Posterior cingulate gyrus (tissue), 11 donors: Measurements from ENCODE around the gene ENTPD1.

Source experiments
- DNase-seq, 10 donors: peaks; one replicate each; pipeline versions ENCODE4 v3.0.0 to v3.0.0-alpha.2; 2020 to 2021; ENCODE audit warnings: mixed read lengths in 3 of 10
- intact Hi-C: fragments of 100-400 bp; cut with DNase I; formaldehyde crosslinking; loops from one replicate; pipeline ENCODE4 v1.15.1; 2023

The ENTPD1 gene

DNA sequence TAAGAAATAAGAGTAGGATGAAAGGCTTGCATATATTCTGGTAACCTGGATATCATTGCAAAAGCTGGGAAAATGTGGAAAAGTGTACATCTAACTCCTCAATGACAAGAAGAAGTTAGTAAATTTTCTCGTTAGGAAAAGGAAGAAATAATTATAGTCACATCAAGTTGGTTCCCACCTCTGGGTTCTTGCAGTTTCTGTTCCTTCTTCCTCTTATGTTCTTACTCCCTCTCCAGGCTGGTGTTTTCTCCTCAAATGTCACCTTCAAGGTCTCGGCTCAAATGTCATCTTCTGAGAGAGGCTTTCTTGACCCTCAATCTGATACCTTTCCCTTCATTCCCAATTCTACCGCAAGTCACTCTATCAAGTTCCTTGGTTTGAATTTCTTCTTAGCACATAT, 64.4 kb downstream of the ENTPD1 start:
- DNase-seq, result no peak
- intact Hi-C loops, result no loop called here

DNA sequence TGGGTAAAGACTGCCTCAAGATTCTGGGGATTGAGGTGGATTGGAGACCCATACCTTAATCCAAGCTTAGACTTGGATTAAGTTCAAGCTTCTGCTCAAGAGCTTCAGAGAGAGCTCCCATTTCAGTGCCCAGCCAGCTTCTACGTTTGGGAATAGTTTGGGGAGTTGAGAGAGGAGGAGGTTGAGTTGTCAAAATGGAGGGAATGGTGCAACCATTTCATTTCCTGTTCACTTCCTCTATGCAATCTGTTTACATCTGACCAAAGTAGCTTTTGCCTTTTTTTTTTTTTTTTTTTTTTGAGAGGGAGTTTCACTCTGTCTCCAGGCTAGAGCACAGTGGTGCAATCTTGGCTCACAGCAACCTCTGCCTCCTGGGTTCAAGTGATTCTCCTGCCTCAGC, 65.8 kb downstream of the ENTPD1 start:
- DNase-seq, result no peak
- intact Hi-C loops, result no loop called here

DNA sequence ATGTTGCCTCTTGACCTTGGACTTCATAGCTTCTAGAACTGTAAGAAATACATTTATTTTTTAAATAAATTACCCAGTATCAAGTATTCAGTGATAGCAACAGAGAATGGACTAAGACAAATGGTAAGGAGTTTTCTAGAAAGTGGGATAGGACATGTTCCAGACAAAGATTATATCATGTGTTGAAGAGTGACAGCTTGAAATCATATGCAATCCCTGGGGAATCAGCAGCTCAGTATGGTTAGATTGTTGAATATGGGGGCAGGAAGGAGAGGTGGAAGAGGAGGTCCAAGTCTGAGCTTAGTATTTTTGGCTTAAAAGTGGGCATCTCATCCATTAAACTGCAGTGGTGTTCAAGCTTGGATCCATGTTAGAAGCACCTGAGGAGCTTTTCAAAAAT, 74.1 kb downstream of the ENTPD1 start:
- DNase-seq, result no peak
- intact Hi-C loops, result no loop called here

DNA sequence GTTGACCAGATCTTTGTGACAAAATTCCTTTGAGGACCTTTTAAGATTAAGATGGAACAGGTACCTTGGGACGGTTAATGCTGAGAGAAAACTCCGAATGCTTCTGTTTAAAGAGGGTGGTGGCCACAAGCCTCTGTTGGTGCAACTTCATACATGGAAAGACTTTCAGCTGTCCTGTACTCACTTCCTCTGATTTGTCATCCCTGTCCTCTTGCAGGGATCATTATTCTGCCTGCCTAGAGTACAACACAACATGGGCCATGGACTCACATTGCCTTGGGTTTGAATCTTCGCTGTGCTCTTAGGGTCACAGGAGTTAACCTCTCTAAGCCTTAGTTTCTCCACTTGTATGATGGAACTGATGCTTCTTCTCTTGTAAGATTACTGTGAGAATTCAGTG, 75.1 kb downstream of the ENTPD1 start:
- intact Hi-C loops, result no loop called here
- no peak for DNase-seq

DNA sequence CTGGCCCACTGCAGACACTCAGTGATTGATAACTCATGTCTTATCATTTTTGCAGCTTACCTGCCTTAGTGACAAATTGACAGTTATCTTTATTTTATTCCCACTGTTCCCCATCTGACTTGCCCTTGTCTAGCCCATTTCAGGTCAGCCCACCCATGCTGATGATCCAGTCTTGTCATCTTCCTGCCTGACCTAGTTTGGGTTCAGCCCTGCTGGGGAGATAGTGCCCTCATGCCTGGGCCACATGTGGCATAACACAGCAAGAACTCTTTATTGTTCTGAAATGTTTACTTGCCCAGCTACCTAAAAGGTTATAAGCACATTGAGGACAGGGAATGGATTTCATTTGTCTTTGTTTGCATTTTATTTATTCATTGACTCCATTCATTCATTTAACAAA, 75.6 kb downstream of the ENTPD1 start:
- intact Hi-C loops, result no loop called here
- DNase-seq, result no peak

DNA sequence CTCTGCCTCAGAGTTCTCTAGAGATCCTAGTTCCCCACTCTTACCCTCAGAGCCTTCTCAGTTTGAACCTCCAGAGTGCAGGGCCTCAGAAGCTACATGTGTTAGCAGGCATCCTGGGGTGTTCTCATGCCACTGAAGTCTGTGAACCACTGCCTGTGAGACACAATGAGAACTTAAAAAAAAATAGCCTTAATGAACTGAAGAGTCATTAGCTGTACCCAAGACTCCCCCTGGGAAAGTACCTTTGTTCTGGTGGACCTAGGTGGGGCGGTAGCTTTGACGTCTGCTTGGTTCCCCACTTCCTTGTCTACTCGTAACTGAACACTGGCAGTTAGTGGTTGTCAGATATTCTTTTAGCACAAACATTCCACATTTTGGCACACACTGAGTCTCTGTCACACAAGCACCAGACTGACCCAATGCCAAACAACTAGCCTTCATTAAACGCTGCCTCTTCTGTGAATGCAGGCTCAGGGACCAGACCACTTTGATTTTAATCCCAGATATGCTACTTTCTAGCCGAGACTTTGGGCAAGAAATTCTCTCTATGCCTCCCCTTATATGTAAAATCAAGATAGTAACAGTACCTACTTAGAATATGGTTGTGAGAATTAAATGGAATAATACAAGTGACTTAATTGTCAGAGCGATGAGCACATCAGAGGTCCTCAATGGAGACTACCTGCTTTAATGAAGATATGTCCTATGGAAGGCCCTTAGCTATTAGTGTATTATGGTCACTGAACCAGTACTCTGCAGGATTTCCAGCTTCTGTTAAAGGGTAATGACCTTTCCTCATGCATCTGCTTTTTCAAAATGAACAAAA, 76.5 kb downstream of the ENTPD1 start:
- intact Hi-C loops, result no loop called here
- no peak for DNase-seq

DNA sequence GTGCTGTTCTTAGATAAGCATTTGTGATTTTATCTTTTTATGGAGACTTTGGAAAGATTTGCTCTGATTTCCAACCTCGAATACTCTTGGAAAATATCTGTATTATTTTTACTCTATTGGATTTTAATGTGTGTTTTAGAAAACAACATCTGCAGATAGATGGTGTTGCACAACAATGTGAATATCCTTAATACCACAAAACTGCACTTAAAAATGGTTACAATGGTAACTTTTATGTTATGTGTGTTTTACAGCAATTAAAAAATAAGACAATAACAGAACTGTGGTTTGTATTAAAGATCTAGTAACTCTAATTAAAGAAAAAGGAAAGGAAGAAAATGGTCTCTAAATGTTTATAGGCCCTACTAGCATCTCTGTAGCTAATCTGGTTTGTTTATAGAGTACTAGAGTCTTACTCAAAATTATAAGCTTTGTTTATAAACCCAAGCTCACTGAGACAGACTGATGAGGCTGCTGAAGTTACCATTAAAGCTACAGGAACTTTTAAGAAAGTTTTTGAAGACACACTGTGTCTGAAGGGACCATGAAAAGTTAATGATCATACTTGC, 77.2 kb downstream of the ENTPD1 start:
- DNase-seq, result no peak
- intact Hi-C loops, result no loop called here

DNA sequence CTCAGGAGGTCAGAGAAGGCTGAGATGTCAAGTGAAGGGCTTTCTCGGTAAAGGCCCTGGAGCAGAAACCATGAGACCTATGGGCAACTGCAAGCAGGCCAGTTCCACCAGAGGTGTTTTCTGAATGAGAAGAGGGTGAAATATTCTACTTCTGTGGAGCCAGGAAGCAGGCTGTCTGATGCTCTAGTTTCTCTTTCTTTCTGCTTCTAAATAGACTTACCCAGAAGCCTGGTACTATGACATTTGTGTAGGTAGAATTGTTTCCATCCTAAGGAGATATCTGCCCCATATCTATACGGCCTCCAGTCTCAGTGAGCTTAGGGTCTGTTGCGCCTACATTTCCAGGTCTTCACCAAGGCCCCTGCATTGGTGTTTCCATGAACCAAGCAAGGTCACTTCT, 78.4 kb downstream of the ENTPD1 start:
- no peak for DNase-seq
- intact Hi-C loops, result no loop called here

DNA sequence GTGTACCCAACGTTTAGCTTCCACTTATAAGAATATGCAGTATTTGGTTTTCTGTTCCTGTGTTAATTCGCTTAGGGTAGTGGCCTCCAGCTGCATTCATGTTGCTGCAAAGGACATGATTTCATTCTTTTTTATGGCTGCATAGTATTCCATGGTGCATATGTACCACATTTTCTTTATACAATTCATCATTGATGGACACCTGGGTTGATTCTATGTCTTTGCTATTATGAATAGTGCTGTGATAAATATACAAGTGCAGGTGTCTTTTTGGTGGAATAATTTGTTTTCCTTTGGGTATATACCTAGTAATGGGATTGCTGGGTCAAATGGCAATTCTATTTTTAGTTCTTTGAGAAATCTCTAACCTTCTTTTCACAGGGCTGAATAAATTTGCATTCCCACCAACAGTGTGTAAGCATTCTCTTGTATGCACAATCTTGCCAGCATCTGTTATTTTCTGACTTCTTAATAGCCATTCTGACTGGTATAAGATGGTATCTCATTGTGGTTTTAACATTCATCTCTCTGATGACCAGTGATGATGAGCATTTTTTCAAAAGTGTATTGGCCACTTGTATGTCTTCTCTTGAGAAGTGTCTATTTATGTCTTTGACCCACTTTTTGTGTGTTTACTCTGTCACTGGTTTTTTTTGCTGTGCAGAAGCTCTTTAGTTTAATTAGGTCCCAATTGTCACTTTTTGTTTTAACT, 79.3 kb downstream of the ENTPD1 start:
- no peak for DNase-seq
- intact Hi-C loops, result no loop called here

DNA sequence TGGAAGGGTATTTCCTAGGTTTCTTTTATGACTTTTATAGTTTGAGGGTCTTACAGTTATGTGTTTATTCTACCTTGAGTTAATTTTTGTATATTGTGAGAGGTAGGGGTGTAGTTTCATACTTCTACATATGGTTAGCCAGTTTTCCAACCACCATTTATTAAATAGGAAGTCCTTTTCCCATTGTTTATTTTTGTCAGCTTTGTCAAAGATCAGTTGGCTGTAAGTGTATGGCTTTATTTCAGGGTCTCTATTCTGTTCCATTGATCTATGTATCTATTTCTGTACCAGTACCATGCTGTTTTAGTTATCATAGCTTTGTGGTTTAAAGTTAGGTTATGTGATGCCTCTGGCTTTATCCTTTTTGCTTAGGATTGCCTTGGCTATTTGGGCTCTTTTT, 79.9 kb downstream of the ENTPD1 start:
- no peak for DNase-seq
- intact Hi-C loops, result no loop called here

DNA sequence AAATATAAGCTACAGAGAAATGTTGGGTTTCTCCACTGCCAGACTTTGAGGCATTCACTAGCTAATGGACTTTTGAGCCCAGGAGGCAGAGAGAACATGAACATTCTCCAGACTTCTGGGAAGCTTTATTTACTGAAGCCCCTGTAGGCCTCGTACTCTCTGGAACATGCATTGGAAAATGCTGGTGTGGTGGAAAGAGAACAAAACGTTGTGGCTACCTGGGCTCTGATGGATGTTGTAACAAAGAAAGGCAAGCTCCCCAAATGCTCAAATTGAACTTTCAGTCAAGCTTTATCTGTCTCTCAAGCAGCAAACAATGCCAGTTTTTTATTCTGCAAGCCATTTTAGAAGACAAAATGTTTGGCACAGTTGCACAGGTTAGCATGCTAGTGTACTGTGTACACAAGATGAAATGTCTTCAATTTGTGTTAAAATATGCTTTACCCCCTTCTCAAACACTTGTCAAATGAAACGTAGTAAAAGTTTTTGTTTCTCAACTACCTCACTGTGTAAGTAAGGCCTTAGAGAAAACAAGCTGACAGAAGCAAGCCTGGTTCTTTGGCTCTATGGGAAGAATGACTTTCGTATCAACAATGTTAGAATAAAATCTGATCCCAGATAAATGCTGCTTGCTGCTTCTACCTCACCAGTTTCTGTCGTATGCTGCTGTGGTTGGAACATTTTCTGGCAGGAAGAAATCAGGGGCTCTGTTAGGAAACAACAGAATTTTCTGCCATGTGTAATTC, 80.8 kb downstream of the ENTPD1 start:
- intact Hi-C loops, result no loop called here
- no peak for DNase-seq

DNA sequence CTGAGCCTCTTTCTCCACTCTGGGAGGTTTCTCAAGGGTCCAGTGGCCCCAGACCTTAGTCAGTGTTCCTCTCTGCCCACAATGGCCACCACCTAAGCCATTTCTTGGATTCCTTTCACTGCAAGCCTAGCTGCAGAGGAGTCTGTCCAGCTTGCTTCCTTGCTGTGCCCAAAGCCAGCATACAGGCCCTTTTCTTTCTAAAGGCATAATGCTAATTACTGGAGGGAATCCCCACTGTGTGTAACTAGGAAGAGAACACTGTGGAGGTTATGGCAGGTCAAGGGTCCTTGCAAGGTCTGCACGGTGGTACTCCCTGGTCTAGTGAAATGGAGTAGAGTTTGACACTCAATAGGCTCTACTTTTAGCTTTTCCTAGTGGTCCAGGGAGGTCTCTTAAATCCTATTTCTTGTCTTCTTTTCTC, 81.4 kb downstream of the ENTPD1 start:
- DNase-seq, result no peak
- intact Hi-C loops, result no loop called here

DNA sequence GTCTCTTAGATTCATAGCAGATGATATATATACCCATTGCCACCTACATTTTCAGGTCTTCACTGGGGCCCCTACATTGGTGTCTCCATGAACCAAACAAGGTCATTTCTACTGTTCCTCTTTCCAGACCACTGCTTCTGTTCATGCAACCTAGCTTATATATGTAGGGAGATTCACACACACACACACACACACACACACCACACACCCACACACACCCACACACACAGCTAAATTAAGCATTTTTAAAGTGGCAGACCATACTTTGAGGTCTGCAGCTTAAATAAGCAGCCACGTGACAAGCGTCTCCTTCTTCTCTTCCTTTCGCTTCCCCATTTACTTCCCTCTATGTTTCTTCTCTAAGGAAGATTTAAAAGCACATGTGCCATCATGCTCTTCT, 81.8 kb downstream of the ENTPD1 start:
- no peak for DNase-seq
- intact Hi-C loops, result no loop called here

DNA sequence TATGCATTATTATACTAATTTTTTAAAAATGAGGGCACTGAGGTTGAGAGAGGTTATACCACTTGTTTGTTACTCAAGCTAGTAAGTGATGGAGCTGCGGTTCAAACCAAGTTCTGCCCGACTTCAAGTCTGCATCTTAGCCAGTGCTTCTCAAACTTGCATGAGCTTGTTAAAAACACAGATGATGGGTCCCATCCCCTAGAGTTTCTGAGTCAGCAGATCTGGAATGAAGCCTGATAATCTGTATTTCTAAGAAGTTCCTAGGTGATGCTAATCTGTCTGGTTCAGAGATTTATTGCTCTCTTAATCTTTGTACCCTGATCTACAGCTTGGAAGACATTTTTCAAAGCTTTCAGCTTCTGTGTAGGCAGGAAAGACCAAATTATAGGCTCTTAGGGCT, 84.2 kb downstream of the ENTPD1 start:
- intact Hi-C loops, result no loop called here
- no peak for DNase-seq

DNA sequence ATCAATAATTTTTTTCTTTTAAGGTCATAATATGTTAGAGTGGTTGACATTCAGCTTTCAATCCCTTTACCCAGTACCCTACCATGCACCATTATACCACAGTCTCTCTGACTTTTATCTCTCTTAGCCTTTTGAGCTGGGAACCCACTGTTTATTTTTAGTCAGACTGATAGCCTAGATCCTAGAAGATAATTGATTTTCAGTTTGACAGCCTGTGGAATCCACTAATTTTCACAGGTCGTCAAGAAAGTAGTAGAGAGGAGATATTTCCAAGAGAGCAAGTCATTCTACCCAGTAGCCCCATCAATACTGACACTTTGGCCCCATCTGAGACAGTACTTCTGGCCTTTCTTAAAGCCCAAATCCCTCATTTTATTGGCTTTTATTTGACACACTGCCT, 84.7 kb downstream of the ENTPD1 start:
- DNase-seq, result no peak
- intact Hi-C loops, result no loop called here

DNA sequence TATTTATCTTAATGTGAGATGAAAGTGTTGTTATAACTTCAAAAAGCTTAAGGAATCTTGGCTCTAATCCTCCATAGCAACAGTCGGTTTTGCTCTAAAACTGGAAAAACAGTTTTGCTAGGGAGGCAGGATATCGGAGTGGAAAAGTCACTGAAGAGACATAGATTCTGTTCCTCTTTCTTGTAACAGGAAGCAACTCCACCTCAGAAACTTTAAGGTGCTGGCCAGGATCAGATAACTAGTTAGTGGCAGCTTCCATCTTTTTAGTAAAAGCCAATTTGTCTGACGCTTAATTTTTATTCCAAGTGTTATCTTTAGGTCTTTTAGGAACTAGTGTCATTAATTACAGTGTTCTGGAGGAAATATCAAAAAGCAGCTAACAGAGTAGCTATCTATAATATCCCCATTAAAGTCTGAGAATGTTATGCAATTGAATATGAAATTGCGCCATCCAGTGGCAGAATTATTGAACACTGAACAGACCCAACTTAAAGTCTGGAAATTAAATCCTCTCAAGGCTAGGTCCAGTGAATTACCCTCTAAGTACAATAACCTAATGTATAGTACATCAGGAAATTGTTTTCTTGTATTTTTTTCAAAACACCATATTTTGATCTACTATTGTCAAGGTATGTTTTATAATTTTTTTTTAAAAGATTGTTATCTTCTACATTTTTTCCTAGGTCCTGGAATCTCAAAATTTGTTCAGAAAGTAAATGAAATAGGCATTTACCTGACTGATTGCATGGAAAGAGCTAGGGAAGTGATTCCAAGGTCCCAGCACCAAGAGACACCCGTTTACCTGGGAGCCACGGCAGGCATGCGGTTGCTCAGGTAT, 85.9 kb downstream of the ENTPD1 start:
- peak in 1 of 10 donors; percentile 11 for DNase-seq
- intact Hi-C loops, result loop anchor here (1.0 kb wide), 1 partner anchor 148 kb away; no protein-coding TSS in a partner anchor

DNA sequence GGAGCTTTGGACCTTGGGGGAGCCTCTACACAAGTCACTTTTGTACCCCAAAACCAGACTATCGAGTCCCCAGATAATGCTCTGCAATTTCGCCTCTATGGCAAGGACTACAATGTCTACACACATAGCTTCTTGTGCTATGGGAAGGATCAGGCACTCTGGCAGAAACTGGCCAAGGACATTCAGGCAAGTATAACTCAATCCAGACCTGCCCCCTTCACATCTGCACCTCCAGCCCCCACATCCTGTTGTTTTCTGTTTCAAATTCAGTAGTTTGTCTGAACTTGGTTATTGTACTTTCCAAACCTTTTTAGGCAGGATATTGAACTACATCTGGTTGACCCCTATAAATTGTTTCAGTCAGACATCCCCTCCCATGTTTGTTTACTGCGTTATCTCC, 89.4 kb downstream of the ENTPD1 start:
- intact Hi-C loops, result no loop called here
- DNase-seq, result no peak

DNA sequence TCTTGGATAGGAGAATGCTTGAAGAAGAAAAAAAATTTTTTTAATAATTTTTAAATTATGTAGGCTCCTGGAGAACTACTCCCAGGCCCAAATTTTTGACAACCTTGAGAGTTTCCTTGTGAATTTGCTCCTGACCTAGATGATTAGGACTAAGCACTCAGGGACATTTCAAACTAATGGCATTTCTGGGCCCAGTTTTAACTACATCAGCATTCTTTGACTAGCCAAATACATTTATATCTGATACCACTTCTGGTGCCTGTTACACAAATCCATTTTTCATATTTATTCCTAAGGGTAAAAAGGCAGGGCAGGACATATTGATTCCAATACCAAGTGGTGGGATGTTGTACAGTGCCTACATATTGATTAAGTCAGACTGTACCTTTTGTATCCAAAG, 91.0 kb downstream of the ENTPD1 start:
- intact Hi-C loops, result no loop called here
- DNase-seq, result no peak

DNA sequence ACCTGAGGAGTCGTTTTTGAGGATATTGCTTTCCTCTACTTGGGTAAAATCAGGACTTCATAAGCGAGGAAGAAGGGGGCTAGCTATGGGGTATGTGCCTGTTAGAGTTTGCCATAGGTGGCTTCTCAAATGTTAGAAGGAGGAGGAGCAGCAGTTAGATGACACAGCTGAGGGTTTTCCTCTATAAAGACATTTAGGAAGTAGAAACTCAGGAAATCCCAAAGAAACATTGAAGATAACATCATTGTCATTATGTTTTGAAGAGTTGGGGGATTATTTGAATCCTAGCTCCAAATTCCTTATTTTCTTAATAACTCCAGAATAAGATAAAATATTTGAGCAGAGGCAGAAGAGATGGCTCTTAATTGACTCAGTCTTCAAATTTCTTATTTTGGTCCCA, 92.9 kb downstream of the ENTPD1 start:
- intact Hi-C loops, result no loop called here
- DNase-seq, result no peak

DNA sequence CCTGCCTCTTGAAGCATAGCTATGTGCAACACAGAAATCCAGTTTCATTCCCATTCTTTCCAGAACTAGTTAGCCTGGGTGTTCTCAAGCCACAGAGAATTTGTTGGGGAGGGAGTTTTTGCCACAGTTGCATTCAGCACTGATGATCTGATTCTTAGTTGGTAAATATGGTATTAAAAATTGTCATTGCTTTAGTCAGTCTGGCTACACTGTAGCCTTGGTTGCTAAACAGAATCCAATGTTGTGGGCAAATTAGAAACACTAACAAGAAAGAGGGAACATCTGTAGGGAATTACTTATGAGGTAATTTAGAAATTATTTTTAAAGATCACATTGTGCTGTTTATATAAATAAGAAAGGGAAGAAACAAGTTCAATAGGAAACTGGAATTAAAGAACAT, 94.8 kb downstream of the ENTPD1 start:
- no peak for DNase-seq
- intact Hi-C loops, result no loop called here
